Smooth muscle cell (in vitro differentiated cells): ENCODE results near the gene TMEM128. TPM values are rescaled to one million over a fixed set of nuclear protein-coding genes. Genes with fewer than 3 reads are reported as not detected.

Experiments used
- DNase-seq: peaks from one replicate; lab custom pipeline; 2025; ENCODE audit not compliant: unreplicated experiment; lab: John Stamatoyannopoulos, UW
- H2AFZ ChIP-seq: fragments of 200-600 bp; sonication (generic); 2 replicates; pipeline ENCODE4 v1.6.0; 2016; ENCODE audit warnings: antibody characterized with exemption, low read depth, mild to moderate bottlenecking
- H3F3A ChIP-seq: fragments of 200-600 bp; sonication (generic); 2 replicates; pipeline ENCODE4 v1.6.0; 2017; ENCODE audit warnings: antibody characterized with exemption, low read depth
- H3K27ac ChIP-seq: fragments of 200-600 bp; sonication (generic); 2 replicates; pipeline ENCODE4 v1.5.1; 2016; ENCODE audit warnings: low read depth, mild to moderate bottlenecking
- H3K27me3 ChIP-seq: fragments of 200-600 bp; sonication (generic); 2 replicates; pipeline ENCODE4 v1.6.1; 2016; ENCODE audit warnings: low read depth, mild to moderate bottlenecking
- H3K36me3 ChIP-seq: fragments of 200-600 bp; sonication (generic); 2 replicates; pipeline ENCODE4 v1.5.1; 2016; ENCODE audit warnings: low read depth
- H3K4me1 ChIP-seq: fragments of 200-600 bp; sonication (generic); 2 replicates; pipeline ENCODE4 v1.5.1; 2016; ENCODE audit warnings: low read depth
- H3K4me2 ChIP-seq: fragments of 200-600 bp; sonication (generic); 2 replicates; pipeline ENCODE4 v1.6.0; 2016; ENCODE audit warnings: mild to moderate bottlenecking
- H3K4me3 ChIP-seq: fragments of 200-600 bp; sonication (generic); 2 replicates; pipeline ENCODE4 v1.5.1; 2016; ENCODE audit warnings: mild to moderate bottlenecking
- H3K79me2 ChIP-seq: fragments of 200-600 bp; sonication (generic); 2 replicates; pipeline ENCODE4 v1.6.0; 2016; ENCODE audit warnings: low read depth, mild to moderate bottlenecking
- H3K9ac ChIP-seq: fragments of 200-600 bp; sonication (generic); 2 replicates; pipeline ENCODE4 v1.6.0; 2016; ENCODE audit warnings: low read depth
- H3K9me3 ChIP-seq: fragments of 200-600 bp; sonication (generic); replicated peaks from 2 replicates; pipeline ENCODE4 v1.5.1; 2016; ENCODE audit warnings: low read depth
- H4K20me1 ChIP-seq: fragments of 200-600 bp; sonication (generic); 2 replicates; pipeline ENCODE4 v1.6.0; 2016; ENCODE audit warnings: low read depth
- WGBS: methylation state at CpG from one replicate; pipeline ENCODE4 v1.1.7; 2016; ENCODE audit warnings: low lambda C conversion rate; 5-methylcytosine and 5-hydroxymethylcytosine counted together
- polyA plus RNA-seq: library from polyadenylated mRNA; unstranded; fragments of >200 nt; fragmentation: Nextera tagmentation; extraction: Ambion mirVana; gene quantifications from 2 replicates; pipeline ENCODE4 v1.2.1, GENCODE V29; 2016
- total RNA-seq: library from RNA; depleted of rRNA; stranded (reverse); fragments of >200 nt; gene quantifications from 2 replicates; pipeline ENCODE4 v1.2.3, GENCODE V29; 2014
- TF ChIP-seq, protein P1 (sequence below): fragments of 200-600 bp; sonication (generic); IDR thresholded peaks from 2 replicates; pipeline ENCODE4 v1.5.1; 2017; ENCODE audit warnings: borderline replicate concordance, mild to moderate bottlenecking, antibody characterized with exemption; ENCODE audit not compliant: insufficient read depth, poor library complexity, severe bottlenecking

Gene TMEM128
- total and polyA plus RNA-seq, 2 experiments from 2014 or later: 44.2 to 45.4 TPM

- no peak within 1 kb of the TSS for H2AFZ ChIP-seq
Observed at GRCh38 chr4:4226606-4227438, 21.2 kb downstream of the TMEM128 start, which contains the start of gene OTOP1. TSS of gene OTOP1 (minus strand) at chr4:4226929. CDS start at chr4:4226864, 65 bp downstream.

GRCh38 chr4:4225915-4226605 lies 22.0 kb downstream of the TMEM128 start:
- 24% methylated on average over 41 of the region's 41 CpGs for WGBS
- no peak overlapping the region for H2AFZ ChIP-seq

More at GRCh38 chr4:4226606-4227438, 21.2 kb downstream of the TMEM128 start, which contains the start of gene OTOP1:
- TF ChIP-seq, protein P1, sequence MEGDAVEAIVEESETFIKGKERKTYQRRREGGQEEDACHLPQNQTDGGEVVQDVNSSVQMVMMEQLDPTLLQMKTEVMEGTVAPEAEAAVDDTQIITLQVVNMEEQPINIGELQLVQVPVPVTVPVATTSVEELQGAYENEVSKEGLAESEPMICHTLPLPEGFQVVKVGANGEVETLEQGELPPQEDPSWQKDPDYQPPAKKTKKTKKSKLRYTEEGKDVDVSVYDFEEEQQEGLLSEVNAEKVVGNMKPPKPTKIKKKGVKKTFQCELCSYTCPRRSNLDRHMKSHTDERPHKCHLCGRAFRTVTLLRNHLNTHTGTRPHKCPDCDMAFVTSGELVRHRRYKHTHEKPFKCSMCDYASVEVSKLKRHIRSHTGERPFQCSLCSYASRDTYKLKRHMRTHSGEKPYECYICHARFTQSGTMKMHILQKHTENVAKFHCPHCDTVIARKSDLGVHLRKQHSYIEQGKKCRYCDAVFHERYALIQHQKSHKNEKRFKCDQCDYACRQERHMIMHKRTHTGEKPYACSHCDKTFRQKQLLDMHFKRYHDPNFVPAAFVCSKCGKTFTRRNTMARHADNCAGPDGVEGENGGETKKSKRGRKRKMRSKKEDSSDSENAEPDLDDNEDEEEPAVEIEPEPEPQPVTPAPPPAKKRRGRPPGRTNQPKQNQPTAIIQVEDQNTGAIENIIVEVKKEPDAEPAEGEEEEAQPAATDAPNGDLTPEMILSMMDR: no peak
- no peaks in the 10 kb centered on the region for H3F3A ChIP-seq
- no peak within 1 kb of the TSS for H3K27ac ChIP-seq
- no peaks in the 10 kb centered on the region for H4K20me1 ChIP-seq
- H3K4me1 ChIP-seq: no peaks in the 10 kb centered on the region
- H3K4me2 ChIP-seq: no peak within 1 kb of the TSS
- no peaks in the 10 kb centered on the region for H3K9me3 ChIP-seq
- H3K9ac ChIP-seq: no peak within 1 kb of the TSS
- H3K27me3 ChIP-seq: peaks cover 80% of the 10 kb centered on the region
- DNase-seq: no peak
- no peak within 1 kb of the TSS for H3K4me3 ChIP-seq
- 18% methylated on average over 52 of the region's 82 CpGs for WGBS
- no peaks in the 10 kb centered on the region for H3K36me3 ChIP-seq
- H3K79me2 ChIP-seq: no peaks in the 10 kb centered on the region

GRCh38 chr4:4217113-4217512 lies 30.9 kb downstream of the TMEM128 start:
- H3K4me2 ChIP-seq: no peak overlapping the region
- H3K79me2 ChIP-seq: no peaks in the 10 kb centered on the region
- H3K4me3 ChIP-seq: no peak overlapping the region
- no peak for DNase-seq
- 78% methylated on average over 5 of the region's 5 CpGs for WGBS
- no peak overlapping the region for H3K27ac ChIP-seq
- H2AFZ ChIP-seq: no peak overlapping the region
- no peaks in the 10 kb centered on the region for H4K20me1 ChIP-seq
- TF ChIP-seq, protein P1: no peak
- H3K9me3 ChIP-seq: no peaks in the 10 kb centered on the region
- no peaks in the 10 kb centered on the region for H3K4me1 ChIP-seq
- no peaks in the 10 kb centered on the region for H3F3A ChIP-seq
- peaks cover 12% of the 10 kb centered on the region for H3K27me3 ChIP-seq
- no peaks in the 10 kb centered on the region for H3K36me3 ChIP-seq
- H3K9ac ChIP-seq: no peak overlapping the region

More at GRCh38 chr4:4225915-4226605, 22.0 kb downstream of the TMEM128 start:
- Histone ChIP-seq H3K27me3 (peaks cover 84% of the 10 kb centered on the region), H3K4me1 (no peaks in the 10 kb centered on the region), H3K9ac (no peak overlapping the region), H3F3A (no peaks in the 10 kb centered on the region), H3K4me3 (no peak overlapping the region), H3K27ac (no peak overlapping the region), H4K20me1 (no peaks in the 10 kb centered on the region), H3K9me3 (no peaks in the 10 kb centered on the region), H3K79me2 (no peaks in the 10 kb centered on the region), H3K36me3 (no peaks in the 10 kb centered on the region), H3K4me2 (no peak overlapping the region)
- TF ChIP-seq, protein P1: no peak
- DNase-seq: no peak
